Spleen (tissue), 7 donors: ENCODE data around the gene NECTIN4.
"Not testable (repeated sequence)": the region's sequence is repeated elsewhere in the genome, so short reads cannot be mapped to it uniquely, and the experiment has no call there.

ENCODE experiments used
- CTCF ChIP-seq, 11 experiments: fragments of 200-600 bp in 7 of 11; fragments of 450-650 bp in 4 of 11; sonication (generic) in 4 of 11; IDR thresholded peaks in 8 of 11; conservative IDR thresholded peaks in 3 of 11; 1 replicate in 7 of 11; 2 replicates in 4 of 11; pipeline versions ENCODE4 v1.4.0 to v1.8.0; 2016 to 2021; ENCODE audit warnings: antibody characterized with exemption in 11 of 11, inconsistent platforms in 4 of 11, mild to moderate bottlenecking in 1 of 11
- POLR2A ChIP-seq, 3 donors: fragments of 450-650 bp; IDR thresholded peaks; one replicate each; pipeline ENCODE4 v1.5.1; 2017; ENCODE audit warnings: antibody characterized with exemption in 3 of 3, mild to moderate bottlenecking in 1 of 3
- donor health status: DM: no; HTN: no; CAD: no; lungs with moderate emphysema.
- donor health status: DM: no; HTN: no; CAD: no.
- donor health status: DM: no; HTN: no; CAD: no.

GRCh38 chr1:161022432-161022831 lies 66.9 kb downstream of the NECTIN4 start:
- not testable (repeated sequence) for TF ChIP-seq POLR2A (IDR thresholded peaks at IDR 0.05); CTCF (IDR thresholded peaks at IDR 0.05 in 8 of 11, conservative IDR thresholded peaks at IDR 0.05 in 3 of 11)
